HG02571 (cell line): ENCODE data around the gene ELMO1.

ENCODE experiments used
- ATAC-seq: cut with Tn5 transposase; IDR thresholded peaks from one replicate; pipeline ENCODE4 v1.9.1; 2021; ENCODE audit warnings: mild to moderate bottlenecking, moderate library complexity; ENCODE audit not compliant: unreplicated experiment

ELMO1 gene

DNA sequence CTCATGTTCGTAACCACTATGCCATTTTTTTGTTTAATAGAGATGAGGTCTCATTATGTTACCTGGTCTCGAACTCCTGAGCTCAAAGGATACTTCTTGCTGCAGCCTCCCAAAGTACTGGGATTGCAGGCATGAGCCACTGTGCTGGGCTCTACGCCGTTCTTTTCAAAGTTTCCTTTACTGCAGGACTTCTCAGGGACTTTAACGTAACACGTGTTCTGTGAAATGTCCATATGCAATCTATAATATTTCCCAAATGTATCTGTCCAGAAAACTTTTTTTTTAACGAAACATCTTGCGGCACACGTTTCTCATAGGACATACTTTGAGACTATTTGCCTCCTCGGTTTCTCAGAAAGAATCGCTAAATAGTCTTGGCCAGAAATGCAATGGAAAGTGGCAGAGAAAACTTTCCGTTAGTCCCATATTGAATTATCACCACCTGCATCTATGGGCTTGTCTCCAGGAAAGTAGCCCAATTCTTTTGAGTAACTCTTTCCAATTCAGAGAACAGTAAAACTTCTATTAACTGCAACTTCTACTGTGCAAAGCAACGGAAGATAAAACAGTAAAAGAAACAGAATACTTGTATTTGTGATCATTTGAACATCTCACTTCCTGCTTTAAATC lies 96.3 kb downstream of the ELMO1 start:
- ATAC-seq: no peak

GRCh38 chr7:37351716-37352115 lies 96.9 kb downstream of the ELMO1 start:
- no peak for ATAC-seq

DNA sequence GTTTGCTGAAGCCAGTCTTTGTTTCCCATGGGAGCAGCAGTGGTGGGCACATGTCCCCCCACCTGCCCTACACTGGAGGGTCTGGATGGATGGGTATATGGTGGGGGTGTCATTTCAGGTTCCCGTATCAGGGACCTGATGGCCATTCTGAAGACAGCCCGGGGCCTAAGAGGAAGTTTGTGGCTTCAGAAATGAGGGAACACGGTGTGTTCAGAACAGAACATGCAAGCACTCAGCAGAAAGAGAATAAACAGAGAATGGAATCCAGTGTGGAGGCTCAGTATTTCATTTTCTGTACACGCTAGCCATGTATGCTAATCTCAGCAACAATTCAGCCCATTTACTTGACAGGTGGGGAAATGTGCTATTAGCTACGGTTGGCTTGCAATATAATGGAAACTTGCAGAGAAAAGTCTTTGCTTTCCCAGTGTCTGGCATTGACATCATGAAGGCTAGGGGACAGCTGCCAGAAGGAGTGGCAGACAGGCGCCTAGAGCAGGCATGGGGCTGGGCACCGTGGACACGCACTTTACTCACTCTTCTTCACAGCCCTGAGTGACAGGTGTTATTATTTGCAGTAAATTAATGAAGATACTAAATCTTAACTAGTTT lies 98.6 kb downstream of the ELMO1 start:
- no peak for ATAC-seq

- ATAC-seq: no peak
Observed at GRCh38 chr7:37348982-37349381, 99.7 kb downstream of the ELMO1 start.

GRCh38 chr7:37346761-37347160 lies 101.9 kb downstream of the ELMO1 start:
- no peak for ATAC-seq

GRCh38 chr7:37344886-37345579 lies 103.6 kb downstream of the ELMO1 start:
- ATAC-seq: no peak

DNA sequence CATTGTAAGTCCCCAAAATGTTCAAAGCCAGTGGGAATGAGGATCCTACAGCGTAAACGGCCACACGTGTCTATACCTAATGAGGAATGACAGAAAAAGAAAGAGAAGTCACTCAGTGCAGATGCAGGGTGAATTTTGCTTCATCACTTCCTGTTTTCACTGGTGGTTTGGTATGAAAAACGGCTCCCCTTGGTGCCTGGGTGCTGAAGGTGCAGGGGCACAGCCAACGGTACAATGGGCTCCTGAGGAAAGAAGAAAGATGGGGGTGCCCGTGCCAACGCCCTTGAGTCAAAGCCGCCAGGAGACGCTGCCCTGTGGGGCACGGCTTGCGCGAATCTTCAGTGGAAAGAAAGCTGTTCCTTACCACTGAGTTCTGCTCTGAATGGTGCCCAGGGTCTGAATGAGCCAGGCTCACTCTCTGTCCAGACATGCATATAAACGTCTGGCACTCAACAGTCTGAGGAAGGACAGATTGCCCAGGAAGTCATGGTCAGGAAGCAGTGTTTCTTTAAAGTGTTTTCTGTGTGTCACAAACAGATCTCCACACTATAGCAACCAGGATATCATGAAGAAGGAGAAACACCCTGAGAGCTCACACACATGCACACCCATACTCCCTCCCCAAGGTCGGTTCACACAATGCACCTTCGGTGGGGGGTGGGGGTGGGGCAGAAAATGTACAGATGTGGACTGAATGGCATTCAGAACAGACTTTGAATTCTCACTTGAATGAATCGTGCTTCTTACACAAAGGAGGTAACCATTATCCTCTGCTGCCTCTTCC lies 105.8 kb downstream of the ELMO1 start:
- ATAC-seq: peak; percentile 63

GRCh38 chr7:37342176-37342687 lies 106.4 kb downstream of the ELMO1 start:
- no peak for ATAC-seq

GRCh38 chr7:37341033-37341630 lies 107.5 kb downstream of the ELMO1 start:
- peak; percentile 38 for ATAC-seq

- ATAC-seq: no peak
Observed at GRCh38 chr7:37338966-37339365, 109.7 kb downstream of the ELMO1 start.

DNA sequence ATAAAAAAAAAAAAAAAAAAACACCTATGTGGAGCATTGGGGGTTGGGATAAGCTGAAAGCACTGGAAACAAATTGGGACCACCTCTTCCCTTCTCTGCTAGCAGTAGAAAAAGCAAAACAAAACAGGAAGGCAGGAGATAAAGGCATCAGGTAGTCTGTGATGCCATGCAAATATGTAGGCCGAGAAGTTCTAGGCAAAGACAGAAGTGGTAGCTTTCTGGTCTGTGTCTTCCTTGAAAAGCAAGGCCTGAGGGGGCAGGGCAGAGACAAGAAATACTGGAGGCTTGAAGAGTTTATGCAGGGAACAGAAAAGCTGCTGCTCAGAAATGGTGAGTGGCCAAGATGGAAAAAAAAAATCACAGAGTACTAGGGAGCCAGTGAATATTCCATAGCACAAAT lies 111.1 kb downstream of the ELMO1 start:
- peak; percentile 21 for ATAC-seq

GRCh38 chr7:37336259-37336658 lies 112.4 kb downstream of the ELMO1 start:
- peak; percentile 92 for ATAC-seq

DNA sequence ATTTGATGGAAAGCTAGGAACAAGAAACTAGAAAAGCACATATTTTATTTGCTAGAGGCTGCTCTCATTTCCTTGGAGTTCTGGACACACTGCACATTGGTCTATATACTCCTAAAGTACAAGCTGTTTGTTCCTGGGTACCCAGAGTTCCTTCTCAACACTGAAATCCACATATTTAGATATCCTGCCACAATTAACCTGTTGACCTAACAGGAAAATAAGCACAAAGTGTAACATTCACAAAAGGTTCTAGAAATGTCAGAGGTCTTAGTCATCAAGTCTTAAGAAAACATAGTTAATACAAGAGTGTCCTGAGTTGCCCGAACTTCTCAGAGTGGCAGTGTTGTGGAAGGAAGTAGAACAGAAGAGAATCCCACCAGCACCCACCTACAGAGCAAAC lies 115.6 kb downstream of the ELMO1 start:
- no peak for ATAC-seq

- ATAC-seq: no peak
Observed at GRCh38 chr7:37332243-37333016, 116.2 kb downstream of the ELMO1 start.

- no peak for ATAC-seq
Observed at GRCh38 chr7:37330775-37331174, 117.9 kb downstream of the ELMO1 start.

GRCh38 chr7:37329940-37330339 lies 118.7 kb downstream of the ELMO1 start:
- no peak for ATAC-seq

DNA sequence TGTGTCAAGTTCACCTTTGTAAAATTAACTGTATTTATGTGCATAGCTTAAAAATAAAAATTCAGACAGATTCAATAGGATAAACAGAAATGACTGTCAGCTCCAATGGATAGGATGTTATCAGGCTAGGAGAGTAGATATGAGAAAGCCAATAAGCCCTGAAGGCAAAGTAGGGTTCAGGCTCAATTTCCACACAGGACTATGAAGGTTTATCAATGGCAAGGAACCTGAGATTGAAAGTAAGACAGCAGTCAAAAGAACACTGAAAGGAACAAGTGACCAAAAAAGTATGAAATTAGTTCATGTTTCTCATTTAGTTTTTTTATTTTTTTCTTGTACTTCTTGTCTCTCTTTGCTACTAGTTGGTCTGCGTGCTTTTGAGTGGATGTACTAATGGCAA lies 121.4 kb downstream of the ELMO1 start:
- no peak for ATAC-seq

DNA sequence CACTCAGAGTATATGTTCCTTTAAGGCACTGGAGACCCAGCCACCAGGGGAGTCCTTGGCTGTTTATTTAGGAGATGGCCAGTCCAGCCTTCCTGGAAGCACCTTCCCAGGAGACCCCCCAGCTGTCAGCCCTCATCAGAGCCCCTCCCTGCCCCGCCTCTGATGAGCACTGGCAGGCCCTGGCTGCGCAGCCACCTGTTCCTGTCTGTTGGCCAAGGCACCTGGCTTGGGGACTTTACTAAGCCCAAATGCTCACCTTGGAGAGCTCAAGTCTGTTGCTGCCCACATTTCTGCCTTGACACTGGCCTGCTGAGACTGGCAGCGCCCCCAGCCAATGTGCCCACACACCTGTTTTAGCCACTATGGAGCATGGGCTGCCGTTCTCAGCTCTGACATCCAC lies 124.7 kb downstream of the ELMO1 start:
- no peak for ATAC-seq

- no peak for ATAC-seq
Observed at GRCh38 chr7:37322831-37323230, 125.8 kb downstream of the ELMO1 start.

DNA sequence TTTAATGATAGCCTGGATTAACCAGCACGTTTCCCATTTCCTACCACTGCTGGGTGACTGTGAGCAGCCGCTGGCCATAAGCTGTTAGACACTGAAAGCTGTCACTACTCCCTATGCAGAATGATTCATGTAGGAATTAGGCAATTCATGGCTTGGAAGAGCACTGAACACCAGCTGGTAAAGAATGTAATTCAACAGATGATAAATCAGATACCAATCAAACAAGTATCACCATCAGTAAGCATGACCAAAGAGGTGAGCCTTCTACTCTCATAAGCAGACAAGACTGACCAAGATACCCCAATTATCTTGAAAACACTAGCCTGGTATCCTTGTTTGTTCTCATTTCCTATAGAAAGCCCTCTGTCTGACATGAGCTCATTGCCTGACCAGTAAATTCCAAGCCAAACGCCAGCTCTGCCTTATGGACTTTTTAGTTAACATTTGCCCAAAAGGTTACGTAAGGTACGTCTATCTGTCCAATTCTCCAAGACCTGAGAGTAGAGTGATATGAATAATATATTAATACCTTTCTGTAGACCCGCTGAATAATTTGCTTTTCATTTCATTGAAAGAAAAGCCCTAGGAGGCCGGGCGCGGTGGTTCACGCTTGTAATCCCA lies 127.7 kb downstream of the ELMO1 start:
- ATAC-seq: no peak
